ENCODE data around the gene HDDC2.

HDDC2 gene

DNA sequence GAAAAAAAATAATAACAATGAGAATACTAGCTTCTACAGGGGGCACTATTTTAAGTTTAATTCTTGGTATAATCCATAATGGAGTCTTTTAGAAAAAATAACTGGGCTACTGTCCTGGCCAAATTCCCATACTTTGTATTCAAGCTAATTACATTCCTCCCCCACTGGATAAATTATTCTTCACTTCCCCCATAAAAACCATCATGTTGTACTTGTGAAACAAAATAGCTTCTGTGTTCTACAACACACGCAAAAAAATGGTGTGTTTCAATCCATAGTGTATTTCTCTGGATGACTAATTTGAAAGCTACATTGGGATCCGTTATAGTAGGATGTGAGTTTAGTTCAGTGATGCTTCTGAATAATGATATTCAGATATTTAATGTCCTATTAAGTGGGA is 21.6 kb upstream of the HDDC2 start:
- Histone ChIP-seq H3K27me3 (ENCODE audit: control insufficient read depth in 1 of 2, insufficient read depth in 1 of 2, low read length in 2 of 2) (peaks cover 0 to 7% of the 10 kb centered on the region in 2 experiments), H3K9me3 (ENCODE audit: control insufficient read depth, low read length) (no peaks in the 10 kb centered on the region), H3K27ac (ENCODE audit: low read length, poor library complexity, severe bottlenecking) (no peak overlapping the region), H3K4me2 (ENCODE audit: low read length, poor library complexity, severe bottlenecking) (no peak overlapping the region), H3K9ac (ENCODE audit: low read length) (no peak overlapping the region), H2BK120ac (ENCODE audit: low read depth, low read length) (no peak overlapping the region), H3K23ac (ENCODE audit: low read length in 2 of 2) (no peak overlapping the region), H3K18ac (ENCODE audit: low read depth in 1 of 2, low read length in 2 of 2) (no peak overlapping the region), H2AFZ (ENCODE audit: low read depth, low read length) (no peak overlapping the region), H3K36me3 (ENCODE audit: control insufficient read depth in 1 of 2, insufficient read depth in 2 of 2, low read depth in 1 of 2, low read length in 2 of 2) (no peaks in the 10 kb centered on the region), H2BK15ac (ENCODE audit: low read depth, poor library complexity, severe bottlenecking) (no peak overlapping the region), H2AK5ac (ENCODE audit: low read length, severe bottlenecking) (no peak overlapping the region), H3K79me1 (replicated peaks; ENCODE audit: low read length, poor library complexity, severe bottlenecking) (no peaks in the 10 kb centered on the region), H2BK12ac (ENCODE audit: low read length in 2 of 2) (no peak overlapping the region), H3K14ac (ENCODE audit: low read length in 2 of 2) (no peak overlapping the region), H3K4me1 (ENCODE audit: control insufficient read depth, insufficient read depth, low read depth, low read length) (no peaks in the 10 kb centered on the region), H4K91ac (ENCODE audit: low read length) (no peak overlapping the region), H3K4ac (ENCODE audit: low read depth in 1 of 2, low read length in 2 of 2) (no peak overlapping the region), H4K8ac (ENCODE audit: low read length) (no peak overlapping the region), H3K4me3 (ENCODE audit: insufficient read depth in 1 of 2, low read depth in 1 of 2, low read length in 2 of 2) (no peak overlapping the region), H2BK5ac (ENCODE audit: low read depth, low read length, poor library complexity, severe bottlenecking) (no peak overlapping the region)
- DNase-seq = no peak
- 94% methylated on average over 2 of the region's 2 CpGs for WGBS

DNA sequence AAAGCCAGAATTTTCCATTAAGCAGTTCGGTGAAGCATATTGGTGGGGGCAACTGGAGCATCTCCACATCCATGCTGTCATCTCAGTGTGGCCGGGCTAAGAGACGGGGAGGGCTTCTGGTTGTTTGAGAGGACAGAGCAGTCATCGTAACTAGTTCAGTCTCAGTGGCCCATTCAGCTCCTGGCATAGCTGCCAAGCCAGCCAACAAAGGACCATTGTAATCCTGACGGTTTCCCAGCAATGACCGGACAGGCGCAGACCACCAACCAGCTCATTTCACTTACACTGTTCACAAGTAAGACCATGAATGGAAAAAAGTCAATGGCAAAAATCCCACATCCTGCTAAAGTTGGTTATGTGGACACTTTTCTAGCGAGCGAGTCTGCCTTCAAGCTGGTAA is 14.9 kb upstream of the HDDC2 start:
- Histone ChIP-seq H3K4me3 (ENCODE audit: insufficient read depth in 1 of 2, low read depth in 1 of 2, low read length in 2 of 2) (no peak overlapping the region), H2AK5ac (ENCODE audit: low read length, severe bottlenecking) (no peak overlapping the region), H3K23ac (ENCODE audit: low read length in 2 of 2) (no peak overlapping the region), H2AFZ (ENCODE audit: low read depth, low read length) (no peak overlapping the region), H3K4me1 (ENCODE audit: control insufficient read depth, insufficient read depth, low read depth, low read length) (no peaks in the 10 kb centered on the region), H3K18ac (ENCODE audit: low read depth in 1 of 2, low read length in 2 of 2) (no peak overlapping the region), H2BK5ac (ENCODE audit: low read depth, low read length, poor library complexity, severe bottlenecking) (no peak overlapping the region), H2BK120ac (ENCODE audit: low read depth, low read length) (no peak overlapping the region), H3K79me1 (replicated peaks; ENCODE audit: low read length, poor library complexity, severe bottlenecking) (no peaks in the 10 kb centered on the region), H3K4me2 (ENCODE audit: low read length, poor library complexity, severe bottlenecking) (no peak overlapping the region), H2BK12ac (ENCODE audit: low read length in 2 of 2) (no peak overlapping the region), H3K14ac (ENCODE audit: low read length in 2 of 2) (no peak overlapping the region), H2BK15ac (ENCODE audit: low read depth, poor library complexity, severe bottlenecking) (no peak overlapping the region), H3K27me3 (ENCODE audit: control insufficient read depth in 1 of 2, insufficient read depth in 1 of 2, low read length in 2 of 2) (no peaks in the 10 kb centered on the region), H4K8ac (ENCODE audit: low read length) (peak overlapping the region; percentile 28), H3K36me3 (ENCODE audit: control insufficient read depth in 1 of 2, insufficient read depth in 2 of 2, low read depth in 1 of 2, low read length in 2 of 2) (no peaks in the 10 kb centered on the region), H3K9ac (ENCODE audit: low read length) (no peak overlapping the region), H3K27ac (ENCODE audit: low read length, poor library complexity, severe bottlenecking) (no peak overlapping the region), H4K91ac (ENCODE audit: low read length) (no peak overlapping the region), H3K9me3 (ENCODE audit: control insufficient read depth, low read length) (no peaks in the 10 kb centered on the region), H3K4ac (ENCODE audit: low read depth in 1 of 2, low read length in 2 of 2) (no peak overlapping the region)
- 93% methylated on average over 9 of the region's 9 CpGs for WGBS
- DNase-seq = no peak

DNA sequence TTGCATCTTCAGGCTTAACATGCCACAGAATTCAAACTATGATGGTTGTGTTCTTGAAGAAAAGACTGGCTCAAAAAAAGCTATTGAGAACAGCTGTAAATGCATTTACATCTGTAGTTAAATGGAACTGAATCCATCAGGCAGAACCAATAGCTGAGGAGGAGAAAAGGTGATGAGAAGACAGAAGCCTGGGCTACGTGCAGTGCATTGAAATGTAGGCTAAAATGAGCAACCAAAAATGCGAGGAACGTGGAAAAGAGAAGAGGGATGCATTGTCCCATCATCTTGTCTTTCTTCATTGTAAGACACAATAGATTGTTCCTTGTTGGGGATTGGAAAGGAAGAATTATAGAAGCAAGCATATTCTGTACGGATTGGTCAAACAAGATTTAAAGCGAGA is 13.8 kb upstream of the HDDC2 start:
- no peak overlapping the region for H2AK5ac ChIP-seq (ENCODE audit: low read length, severe bottlenecking)
- 85% methylated on average over 5 of the region's 5 CpGs for WGBS
- H3K4me2 ChIP-seq (ENCODE audit: low read length, poor library complexity, severe bottlenecking) = no peak overlapping the region
- H3K23ac ChIP-seq (ENCODE audit: low read length in 2 of 2) = no peak overlapping the region
- no peak overlapping the region for H4K91ac ChIP-seq (ENCODE audit: low read length)
- H3K9ac ChIP-seq (ENCODE audit: low read length) = no peak overlapping the region
- H3K27ac ChIP-seq (ENCODE audit: low read length, poor library complexity, severe bottlenecking) = no peak overlapping the region
- no peaks in the 10 kb centered on the region for H3K27me3 ChIP-seq (ENCODE audit: control insufficient read depth in 1 of 2, insufficient read depth in 1 of 2, low read length in 2 of 2)
- no peak overlapping the region for H4K8ac ChIP-seq (ENCODE audit: low read length)
- H3K36me3 ChIP-seq (ENCODE audit: control insufficient read depth in 1 of 2, insufficient read depth in 2 of 2, low read depth in 1 of 2, low read length in 2 of 2) = no peaks in the 10 kb centered on the region
- no peaks in the 10 kb centered on the region for H3K4me1 ChIP-seq (ENCODE audit: control insufficient read depth, insufficient read depth, low read depth, low read length)
- no peak overlapping the region for H2BK15ac ChIP-seq (ENCODE audit: low read depth, poor library complexity, severe bottlenecking)
- no peak overlapping the region for H2BK12ac ChIP-seq (ENCODE audit: low read length in 2 of 2)
- H3K4me3 ChIP-seq (ENCODE audit: insufficient read depth in 1 of 2, low read depth in 1 of 2, low read length in 2 of 2) = no peak overlapping the region
- no peak overlapping the region for H2BK5ac ChIP-seq (ENCODE audit: low read depth, low read length, poor library complexity, severe bottlenecking)
- no peak overlapping the region for H2AFZ ChIP-seq (ENCODE audit: low read depth, low read length)
- no peak overlapping the region for H3K14ac ChIP-seq (ENCODE audit: low read length in 2 of 2)
- no peaks in the 10 kb centered on the region for H3K9me3 ChIP-seq (ENCODE audit: control insufficient read depth, low read length)
- no peak overlapping the region for H2BK120ac ChIP-seq (ENCODE audit: low read depth, low read length)
- DNase-seq = no peak
- no peaks in the 10 kb centered on the region for H3K79me1 ChIP-seq (replicated peaks; ENCODE audit: low read length, poor library complexity, severe bottlenecking)
- H3K18ac ChIP-seq (ENCODE audit: low read depth in 1 of 2, low read length in 2 of 2) = no peak overlapping the region
- H3K4ac ChIP-seq (ENCODE audit: low read depth in 1 of 2, low read length in 2 of 2) = no peak overlapping the region

DNA sequence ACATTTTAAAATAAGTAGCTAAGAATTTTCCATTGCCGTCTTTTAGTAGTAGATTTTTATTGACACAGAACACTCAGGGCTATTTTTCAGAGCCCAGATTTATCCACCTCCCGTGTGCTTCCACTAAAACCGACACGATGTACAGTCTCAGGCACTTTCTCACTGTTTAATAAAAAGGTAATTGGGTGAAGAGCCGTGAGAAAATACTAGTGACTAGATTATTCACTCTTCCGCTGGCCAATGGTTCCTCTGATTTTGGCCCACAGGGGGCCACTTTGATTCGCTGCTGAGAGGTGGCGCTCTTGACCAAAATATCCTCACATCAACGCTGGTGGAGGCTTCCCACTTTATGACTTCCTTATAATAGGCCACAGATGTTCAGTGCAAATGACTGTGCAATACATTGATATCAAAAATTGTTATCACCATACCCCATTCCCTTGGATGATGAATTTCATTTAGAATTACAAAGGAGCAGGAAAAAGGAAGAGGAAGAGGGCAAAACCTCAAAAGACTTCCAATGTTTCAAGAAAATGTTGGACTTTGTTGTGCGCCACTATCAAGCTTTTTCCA is 12.3 kb upstream of the HDDC2 start:
- no peak overlapping the region for H3K14ac ChIP-seq (ENCODE audit: low read length in 2 of 2)
- 18% methylated on average over 6 of the region's 10 CpGs for WGBS
- H3K23ac ChIP-seq (ENCODE audit: low read length in 2 of 2) = no peak overlapping the region
- no peak overlapping the region for H4K91ac ChIP-seq (ENCODE audit: low read length)
- no peak overlapping the region for H4K8ac ChIP-seq (ENCODE audit: low read length)
- H3K36me3 ChIP-seq (ENCODE audit: control insufficient read depth in 1 of 2, insufficient read depth in 2 of 2, low read depth in 1 of 2, low read length in 2 of 2) = no peaks in the 10 kb centered on the region
- no peak overlapping the region for H3K27ac ChIP-seq (ENCODE audit: low read length, poor library complexity, severe bottlenecking)
- no peak overlapping the region for H2AK5ac ChIP-seq (ENCODE audit: low read length, severe bottlenecking)
- H3K4me3 ChIP-seq (ENCODE audit: insufficient read depth in 1 of 2, low read depth in 1 of 2, low read length in 2 of 2) = no peak overlapping the region
- no peaks in the 10 kb centered on the region for H3K27me3 ChIP-seq (ENCODE audit: control insufficient read depth in 1 of 2, insufficient read depth in 1 of 2, low read length in 2 of 2)
- H2BK120ac ChIP-seq (ENCODE audit: low read depth, low read length) = no peak overlapping the region
- no peak overlapping the region for H2BK12ac ChIP-seq (ENCODE audit: low read length in 2 of 2)
- H3K4me1 ChIP-seq (ENCODE audit: control insufficient read depth, insufficient read depth, low read depth, low read length) = no peaks in the 10 kb centered on the region
- no peak overlapping the region for H3K9ac ChIP-seq (ENCODE audit: low read length)
- H3K18ac ChIP-seq (ENCODE audit: low read depth in 1 of 2, low read length in 2 of 2) = no peak overlapping the region
- no peak overlapping the region for H3K4me2 ChIP-seq (ENCODE audit: low read length, poor library complexity, severe bottlenecking)
- peak; percentile 70 for DNase-seq
- H2AFZ ChIP-seq (ENCODE audit: low read depth, low read length) = no peak overlapping the region
- no peaks in the 10 kb centered on the region for H3K79me1 ChIP-seq (replicated peaks; ENCODE audit: low read length, poor library complexity, severe bottlenecking)
- no peak overlapping the region for H2BK15ac ChIP-seq (ENCODE audit: low read depth, poor library complexity, severe bottlenecking)
- H3K4ac ChIP-seq (ENCODE audit: low read depth in 1 of 2, low read length in 2 of 2) = no peak overlapping the region
- no peaks in the 10 kb centered on the region for H3K9me3 ChIP-seq (ENCODE audit: control insufficient read depth, low read length)
- no peak overlapping the region for H2BK5ac ChIP-seq (ENCODE audit: low read depth, low read length, poor library complexity, severe bottlenecking)

Measured in mesenchymal stem cell (in vitro differentiated cells and primary cell).